Measurements from ENCODE around the gene SLC2A9.

GRCh38 chr4:10013722-10014121 lies 7.6 kb downstream of the SLC2A9 start:
- TF ChIP-seq POLR2AphosphoS5 (IDR thresholded peaks at IDR 0.05; ENCODE audit: low read depth, low read length) (no peak), SIN3A (IDR thresholded peaks at IDR 0.05; ENCODE audit: borderline replicate concordance, insufficient read depth, low read depth, low read length) (no peak)

Measured in Panc1 (cell line).